SU-DHL-6 (cell line): ENCODE measurements around the gene AP5S1.
A peak's percentile ranks its signal among the peaks of the same experiment; 100 is the strongest.

Source experiments
- H2AFZ ChIP-seq: fragments of 200-600 bp; sonication (generic); 2 replicates; pipeline ENCODE4 v1.6.1; 2014; ENCODE audit warnings: low read depth, mild to moderate bottlenecking, moderate library complexity, mixed read lengths, antibody characterized with exemption, low read length; ENCODE audit not compliant: severe bottlenecking
- H3F3A ChIP-seq: fragments of 200-600 bp; shearing (Covaris generic); 2 replicates; pipeline ENCODE4 v1.6.0; 2016; ENCODE audit warnings: antibody characterized with exemption, mild to moderate bottlenecking; ENCODE audit not compliant: insufficient read depth
- H3K27ac ChIP-seq: fragments of 200-600 bp; sonication (generic); 2 replicates; pipeline ENCODE4 v1.5.1; 2016; ENCODE audit warnings: low read depth, mild to moderate bottlenecking, low read length, moderate library complexity, mixed read lengths
- H3K27me3 ChIP-seq: fragments of 200-600 bp; sonication (generic), shearing (Covaris generic); 2 replicates; pipeline ENCODE4 v1.6.0; 2014; ENCODE audit warnings: mild to moderate bottlenecking, low read length
- H3K36me3 ChIP-seq: fragments of 200-600 bp; sonication (generic); 2 replicates; pipeline ENCODE4 v1.6.1; 2014; ENCODE audit warnings: mild to moderate bottlenecking, low read length, mixed read lengths
- H3K4me2 ChIP-seq: fragments of 300-600, 200-600 bp; shearing (Covaris generic), sonication (generic); 2 replicates; pipeline ENCODE4 v1.6.0; 2014; ENCODE audit warnings: low read length, low read depth, mild to moderate bottlenecking; ENCODE audit not compliant: poor library complexity, severe bottlenecking
- H3K4me3 ChIP-seq: fragments of 200-600 bp; sonication (generic); 2 replicates; pipeline ENCODE4 v1.5.1; 2014; ENCODE audit warnings: antibody characterized with exemption, low read length, mild to moderate bottlenecking, mixed read lengths; ENCODE audit not compliant: insufficient read depth, poor library complexity, severe bottlenecking
- H3K79me2 ChIP-seq: fragments of 200-600 bp; sonication (generic); 2 replicates; pipeline ENCODE4 v1.6.1; 2014; ENCODE audit warnings: mild to moderate bottlenecking, low read length, moderate library complexity; ENCODE audit not compliant: insufficient read depth
- H3K9ac ChIP-seq: fragments of 200-600 bp; sonication (generic); 2 replicates; pipeline ENCODE4 v1.7.0; 2014; ENCODE audit warnings: mild to moderate bottlenecking, low read length
- H3K9me2 ChIP-seq: fragments of 200-600 bp; sonication (generic); replicated peaks from 2 replicates; pipeline ENCODE4 v1.6.1; 2014; ENCODE audit warnings: low read length; ENCODE audit not compliant: insufficient read depth
- H3K9me3 ChIP-seq: fragments of 200-600 bp; sonication (generic); 2 replicates; pipeline ENCODE4 v1.6.1; 2014; ENCODE audit warnings: low read length, mixed read lengths; ENCODE audit not compliant: insufficient read depth
- H4K20me1 ChIP-seq: fragments of 200-600 bp; sonication (generic); 2 replicates; pipeline ENCODE4 v1.6.1; 2014; ENCODE audit warnings: low read depth, mild to moderate bottlenecking, antibody characterized with exemption, low read length, moderate library complexity, mixed read lengths
- EZH2phosphoT487 ChIP-seq: fragments of 200-600 bp; sonication (generic), shearing (Covaris generic); conservative IDR thresholded peaks from 2 replicates; pipeline ENCODE4 v1.6.1; 2018; ENCODE audit warnings: mild to moderate bottlenecking, antibody characterized with exemption, low read length, moderate library complexity, mixed read lengths
- TF ChIP-seq, protein P1 (sequence below): fragments of 200-600 bp; sonication (generic); IDR thresholded peaks from one replicate; pipeline ENCODE4 v1.5.1; 2017; ENCODE audit warnings: antibody characterized with exemption, mild to moderate bottlenecking, low read length, moderate library complexity; ENCODE audit not compliant: insufficient read depth, poor library complexity, severe bottlenecking

Gene AP5S1

DNA sequence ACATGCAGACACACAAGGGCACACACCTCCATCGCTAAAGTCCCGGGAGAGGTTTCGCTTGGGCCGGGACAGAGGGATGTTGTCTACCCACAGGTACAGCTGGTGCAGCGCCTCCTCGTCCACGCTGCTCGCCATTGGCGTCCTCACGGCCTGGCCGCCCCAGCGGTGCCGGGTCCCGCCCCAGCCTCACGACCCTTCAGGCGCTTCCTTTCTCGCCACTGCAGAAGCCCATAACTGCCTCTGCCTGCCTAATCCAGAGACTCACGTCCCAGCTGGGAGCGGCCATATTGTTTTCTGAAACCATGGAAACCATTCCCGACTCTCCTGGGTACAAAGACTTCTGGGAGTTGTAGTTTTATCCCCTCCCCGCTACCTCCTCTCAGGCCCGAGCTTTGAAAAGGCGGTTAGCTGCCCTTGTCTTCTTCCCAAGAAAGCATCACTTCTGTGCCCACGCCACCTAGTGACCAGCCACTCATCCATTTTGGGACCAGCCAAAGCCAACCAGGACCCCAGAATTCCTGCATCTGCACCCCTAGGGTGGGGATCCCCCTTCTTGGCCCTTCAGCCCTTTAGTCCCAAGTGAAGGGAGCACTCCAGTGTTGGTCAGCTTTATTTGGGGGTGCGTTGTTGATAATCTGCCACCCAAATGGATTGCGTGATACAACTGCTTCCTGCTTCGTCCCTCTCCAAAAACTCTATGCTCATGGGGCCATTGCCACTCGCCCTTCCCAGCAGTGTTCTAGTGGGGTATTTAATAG is 39.0 kb upstream of the AP5S1 start, which contains the start of gene SPEF1:
Gene SPEF1, minus strand, starts transcription at position 296 of the 758 bp plus-strand sequence. Its CDS starts 161 bp downstream, at position 135.
- Histone ChIP-seq H3K9me2 (no peaks in the 10 kb centered on the region), H3K27ac (no peak within 1 kb of the TSS), H3F3A (peaks cover 6% of the 10 kb centered on the region; the same call in 1 of the 2 replicates), H3K4me2 (peak within 1 kb of the TSS; percentile 58), H3K4me3 (no peak within 1 kb of the TSS), H3K79me2 (no peaks in the 10 kb centered on the region; the same call in 1 of the 2 replicates), H2AFZ (no peak within 1 kb of the TSS), H3K36me3 (no peaks in the 10 kb centered on the region), H3K9ac (no peak within 1 kb of the TSS; the same call in 1 of the 2 replicates), H4K20me1 (no peaks in the 10 kb centered on the region), H3K27me3 (no peaks in the 10 kb centered on the region), H3K9me3 (no peaks in the 10 kb centered on the region)
- TF ChIP-seq, protein P1, sequence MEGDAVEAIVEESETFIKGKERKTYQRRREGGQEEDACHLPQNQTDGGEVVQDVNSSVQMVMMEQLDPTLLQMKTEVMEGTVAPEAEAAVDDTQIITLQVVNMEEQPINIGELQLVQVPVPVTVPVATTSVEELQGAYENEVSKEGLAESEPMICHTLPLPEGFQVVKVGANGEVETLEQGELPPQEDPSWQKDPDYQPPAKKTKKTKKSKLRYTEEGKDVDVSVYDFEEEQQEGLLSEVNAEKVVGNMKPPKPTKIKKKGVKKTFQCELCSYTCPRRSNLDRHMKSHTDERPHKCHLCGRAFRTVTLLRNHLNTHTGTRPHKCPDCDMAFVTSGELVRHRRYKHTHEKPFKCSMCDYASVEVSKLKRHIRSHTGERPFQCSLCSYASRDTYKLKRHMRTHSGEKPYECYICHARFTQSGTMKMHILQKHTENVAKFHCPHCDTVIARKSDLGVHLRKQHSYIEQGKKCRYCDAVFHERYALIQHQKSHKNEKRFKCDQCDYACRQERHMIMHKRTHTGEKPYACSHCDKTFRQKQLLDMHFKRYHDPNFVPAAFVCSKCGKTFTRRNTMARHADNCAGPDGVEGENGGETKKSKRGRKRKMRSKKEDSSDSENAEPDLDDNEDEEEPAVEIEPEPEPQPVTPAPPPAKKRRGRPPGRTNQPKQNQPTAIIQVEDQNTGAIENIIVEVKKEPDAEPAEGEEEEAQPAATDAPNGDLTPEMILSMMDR = no peak
- no peak for TF ChIP-seq EZH2phosphoT487

DNA sequence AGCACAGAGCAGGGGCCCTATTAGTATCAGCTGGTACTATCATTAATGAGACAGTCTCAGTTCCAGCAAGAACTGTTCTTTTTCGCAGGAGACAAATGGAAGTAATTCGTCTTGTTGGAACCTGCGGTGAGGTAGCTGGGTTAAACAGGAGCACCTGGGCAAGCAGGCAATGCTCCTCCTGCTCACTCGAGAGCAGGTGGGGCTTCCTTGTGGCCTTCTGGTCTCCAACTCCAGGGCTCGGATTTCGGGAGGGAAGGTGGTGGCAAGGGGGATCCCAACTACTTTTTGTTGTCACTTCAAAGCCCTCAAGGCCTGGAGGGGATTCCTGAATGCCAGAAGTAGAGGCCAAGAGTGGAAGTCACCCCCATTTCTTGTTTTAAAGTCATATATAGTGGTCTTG is 37.8 kb upstream of the AP5S1 start:
- TF ChIP-seq EZH2phosphoT487 = no peak
- TF ChIP-seq, protein P1 = no peak
- H3K79me2 ChIP-seq = no peaks in the 10 kb centered on the region; the same call in 1 of the 2 replicates
- no peaks in the 10 kb centered on the region for H3K27me3 ChIP-seq
- H3K4me3 ChIP-seq = no peak overlapping the region
- no peak overlapping the region for H3K4me2 ChIP-seq
- H2AFZ ChIP-seq = no peak overlapping the region
- no peaks in the 10 kb centered on the region for H3K36me3 ChIP-seq
- no peak overlapping the region for H3K9ac ChIP-seq
- no peaks in the 10 kb centered on the region for H3K9me3 ChIP-seq
- H3F3A ChIP-seq = peaks cover 6% of the 10 kb centered on the region; the same call in 1 of the 2 replicates
- no peaks in the 10 kb centered on the region for H3K9me2 ChIP-seq
- H4K20me1 ChIP-seq = no peaks in the 10 kb centered on the region
- no peak overlapping the region for H3K27ac ChIP-seq

DNA sequence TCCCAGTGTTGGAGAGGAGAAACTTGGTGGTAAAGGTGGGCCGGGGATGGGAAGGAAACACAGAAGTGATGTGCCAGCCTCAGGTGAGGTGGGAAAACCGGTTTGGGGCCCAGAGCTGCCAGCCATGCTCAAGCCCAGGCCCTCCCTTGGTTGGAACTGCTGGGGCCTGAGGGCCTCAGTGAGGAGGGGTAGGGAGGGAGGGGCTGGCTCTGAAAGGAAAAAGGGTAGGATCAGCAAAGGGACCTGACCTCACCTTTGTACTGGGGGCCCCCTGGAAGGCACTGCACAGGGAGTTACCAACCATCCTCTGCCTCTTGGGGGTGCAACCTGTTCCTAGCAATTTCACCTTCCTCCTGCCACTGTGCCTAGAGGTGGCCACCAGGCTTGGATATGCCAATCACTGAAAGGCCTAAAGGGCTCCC is 37.3 kb upstream of the AP5S1 start:
- Histone ChIP-seq H3K4me3 (no peak overlapping the region), H3K27me3 (no peaks in the 10 kb centered on the region), H3K9me3 (no peaks in the 10 kb centered on the region), H2AFZ (no peak overlapping the region), H3K27ac (no peak overlapping the region), H3K79me2 (no peaks in the 10 kb centered on the region; the same call in 1 of the 2 replicates), H3K36me3 (no peaks in the 10 kb centered on the region), H3K4me2 (no peak overlapping the region), H3F3A (peaks cover 6% of the 10 kb centered on the region; the same call in 1 of the 2 replicates), H4K20me1 (no peaks in the 10 kb centered on the region), H3K9ac (no peak overlapping the region), H3K9me2 (no peaks in the 10 kb centered on the region)
- TF ChIP-seq EZH2phosphoT487 = no peak
- TF ChIP-seq, protein P1 = no peak
